ENCODE measurements around the gene CARM1. TPM values are rescaled to one million over a fixed set of nuclear protein-coding genes. Genes with fewer than 3 reads are reported as not detected.

CARM1 gene
- total RNA-seq, 1 experiment from 2014 or later, result 63.7 TPM

GRCh38 chr19:10888421-10888866 is 17.1 kb downstream of the CARM1 start:
- Histone ChIP-seq H3K36me3 (ENCODE audit: low read depth) (no peaks in the 10 kb centered on the region), H3K4me3 (no peak overlapping the region), H3K4me1 (replicated peaks; ENCODE audit: insufficient read depth) (0 out of 2 replicates have a peak, but pooled peaks cover 6% of the 10 kb centered on the region), H3K9me3 (ENCODE audit: insufficient read depth, low read depth) (no peaks in the 10 kb centered on the region), H3K27ac (no peak overlapping the region), H4K20me1 (ENCODE audit: insufficient read depth) (peaks cover 18% of the 10 kb centered on the region), H3K4me2 (no peak overlapping the region), H2AFZ (no peak overlapping the region), H3K27me3 (ENCODE audit: insufficient read depth, low read depth) (no peaks in the 10 kb centered on the region), H3K79me2 (ENCODE audit: low read depth) (peaks cover 61% of the 10 kb centered on the region), H3K9me2 (ENCODE audit: insufficient read depth) (no peaks in the 10 kb centered on the region), H3F3A (ENCODE audit: insufficient read depth, low read depth) (peaks cover 21% of the 10 kb centered on the region)
- POLR2A ChIA-PET (ENCODE audit: unreplicated experiment), result no interaction called here
- CTCF ChIA-PET, result interaction anchor here (0.6 to 0.8 kb wide), 2 partner anchors 23 to 69 kb away, joined by 3 read pairs; no protein-coding TSS in a partner anchor
- intact Hi-C loops (cut with micrococcal nuclease; ENCODE audit: unreplicated experiment), result no loop called here
- TF ChIP-seq, protein P1, sequence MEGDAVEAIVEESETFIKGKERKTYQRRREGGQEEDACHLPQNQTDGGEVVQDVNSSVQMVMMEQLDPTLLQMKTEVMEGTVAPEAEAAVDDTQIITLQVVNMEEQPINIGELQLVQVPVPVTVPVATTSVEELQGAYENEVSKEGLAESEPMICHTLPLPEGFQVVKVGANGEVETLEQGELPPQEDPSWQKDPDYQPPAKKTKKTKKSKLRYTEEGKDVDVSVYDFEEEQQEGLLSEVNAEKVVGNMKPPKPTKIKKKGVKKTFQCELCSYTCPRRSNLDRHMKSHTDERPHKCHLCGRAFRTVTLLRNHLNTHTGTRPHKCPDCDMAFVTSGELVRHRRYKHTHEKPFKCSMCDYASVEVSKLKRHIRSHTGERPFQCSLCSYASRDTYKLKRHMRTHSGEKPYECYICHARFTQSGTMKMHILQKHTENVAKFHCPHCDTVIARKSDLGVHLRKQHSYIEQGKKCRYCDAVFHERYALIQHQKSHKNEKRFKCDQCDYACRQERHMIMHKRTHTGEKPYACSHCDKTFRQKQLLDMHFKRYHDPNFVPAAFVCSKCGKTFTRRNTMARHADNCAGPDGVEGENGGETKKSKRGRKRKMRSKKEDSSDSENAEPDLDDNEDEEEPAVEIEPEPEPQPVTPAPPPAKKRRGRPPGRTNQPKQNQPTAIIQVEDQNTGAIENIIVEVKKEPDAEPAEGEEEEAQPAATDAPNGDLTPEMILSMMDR (conservative IDR thresholded peaks at IDR 0.05), result no peak
- TF ChIP-seq EZH2 (IDR thresholded peaks at IDR 0.05; ENCODE audit: low read depth), result no peak
- BruUV-seq (replicated peaks), result no TSS peak
- DNase-seq, result no peak

- H3K4me1 ChIP-seq (replicated peaks; ENCODE audit: insufficient read depth), result no peaks in the 10 kb centered on the region
- H3K9me3 ChIP-seq (ENCODE audit: insufficient read depth, low read depth), result no peaks in the 10 kb centered on the region
- no peak for TF ChIP-seq EZH2 (IDR thresholded peaks at IDR 0.05; ENCODE audit: low read depth)
- TF ChIP-seq, protein P1 (conservative IDR thresholded peaks at IDR 0.05), result no peak
- no peak overlapping the region for H2AFZ ChIP-seq
- no peak overlapping the region for H3K27ac ChIP-seq
- peaks cover 64% of the 10 kb centered on the region for H3K79me2 ChIP-seq (ENCODE audit: low read depth)
- BruUV-seq (replicated peaks), result no TSS peak
- H3K4me2 ChIP-seq, result no peak overlapping the region
- POLR2A ChIA-PET (ENCODE audit: unreplicated experiment), result no interaction called here
- no peak for DNase-seq
- H4K20me1 ChIP-seq (ENCODE audit: insufficient read depth), result peaks cover 21% of the 10 kb centered on the region
- peaks cover 12% of the 10 kb centered on the region for H3F3A ChIP-seq (ENCODE audit: insufficient read depth, low read depth)
- H3K4me3 ChIP-seq, result no peak overlapping the region
- CTCF ChIA-PET, result interaction anchor here (0.6 kb wide), 1 partner anchor 35 kb away, joined by 4 read pairs; no protein-coding TSS in a partner anchor
- H3K36me3 ChIP-seq (ENCODE audit: low read depth), result no peaks in the 10 kb centered on the region
- no peaks in the 10 kb centered on the region for H3K9me2 ChIP-seq (ENCODE audit: insufficient read depth)
- H3K27me3 ChIP-seq (ENCODE audit: insufficient read depth, low read depth), result no peaks in the 10 kb centered on the region
- intact Hi-C loops (cut with micrococcal nuclease; ENCODE audit: unreplicated experiment), result no loop called here
Observed at GRCh38 chr19:10889880-10890279, 18.5 kb downstream of the CARM1 start.

- intact Hi-C loops (cut with micrococcal nuclease; ENCODE audit: unreplicated experiment), result no loop called here
- Histone ChIP-seq H3K79me2 (ENCODE audit: low read depth) (peaks cover 64% of the 10 kb centered on the region), H3F3A (ENCODE audit: insufficient read depth, low read depth) (peaks cover 4% of the 10 kb centered on the region; the same call in 1 of the 2 replicates), H3K27me3 (ENCODE audit: insufficient read depth, low read depth) (no peaks in the 10 kb centered on the region), H3K4me3 (no peak overlapping the region), H3K4me1 (replicated peaks; ENCODE audit: insufficient read depth) (0 out of 2 replicates have a peak, but pooled peaks cover 1% of the 10 kb centered on the region), H3K4me2 (no peak overlapping the region), H2AFZ (no peak overlapping the region), H4K20me1 (ENCODE audit: insufficient read depth) (peaks cover 26% of the 10 kb centered on the region), H3K9me3 (ENCODE audit: insufficient read depth, low read depth) (no peaks in the 10 kb centered on the region), H3K36me3 (ENCODE audit: low read depth) (no peaks in the 10 kb centered on the region), H3K9me2 (ENCODE audit: insufficient read depth) (no peaks in the 10 kb centered on the region), H3K27ac (no peak overlapping the region)
- no TSS peak for BruUV-seq (replicated peaks)
- CTCF ChIA-PET, result no interaction called here
- TF ChIP-seq EZH2 (IDR thresholded peaks at IDR 0.05; ENCODE audit: low read depth), result no peak
- TF ChIP-seq, protein P1 (conservative IDR thresholded peaks at IDR 0.05), result no peak
- no peak for DNase-seq
- POLR2A ChIA-PET (ENCODE audit: unreplicated experiment), result no interaction called here
Observed at GRCh38 chr19:10891405-10892086, 20.2 kb downstream of the CARM1 start.
